GM12872 (cell line): ENCODE measurements around the gene IPO9.

Experiments
- CTCF ChIP-seq: IDR thresholded peaks from 3 replicates; pipeline ENCODE4 v1.5.1; 2011; ENCODE audit warnings: low read depth, mild to moderate bottlenecking, low read length, moderate library complexity; ENCODE audit not compliant: insufficient read depth

The IPO9 gene

GRCh38 chr1:201826830-201827229, 2.1 kb upstream of the IPO9 start:
- TF ChIP-seq CTCF, result no peak

- no peak for TF ChIP-seq CTCF
Observed at GRCh38 chr1:201827321-201828216, 1.4 kb upstream of the IPO9 start.

GRCh38 chr1:201828217-201828819, 639 bp upstream of the IPO9 start:
- TF ChIP-seq CTCF, result no peak

- TF ChIP-seq CTCF, result no peak
Observed at GRCh38 chr1:201831371-201831770, 2.4 kb downstream of the IPO9 start.

GRCh38 chr1:201834621-201835020, 5.7 kb downstream of the IPO9 start:
- TF ChIP-seq CTCF, result no peak

GRCh38 chr1:201838381-201838780, 9.4 kb downstream of the IPO9 start:
- no peak for TF ChIP-seq CTCF

GRCh38 chr1:201840055-201840454, 11.1 kb downstream of the IPO9 start:
- TF ChIP-seq CTCF, result no peak
